HG02763 (cell line): Measurements from ENCODE around the gene REXO4.
"Not testable (repeated sequence)": the region's sequence is repeated elsewhere in the genome, so short reads cannot be mapped to it uniquely, and the experiment has no call there.

ENCODE experiments used
- ATAC-seq: cut with Tn5 transposase; IDR thresholded peaks from one replicate; pipeline ENCODE4 v1.9.1; 2021; ENCODE audit warnings: mild to moderate bottlenecking, moderate library complexity; ENCODE audit not compliant: unreplicated experiment

Gene REXO4

DNA sequence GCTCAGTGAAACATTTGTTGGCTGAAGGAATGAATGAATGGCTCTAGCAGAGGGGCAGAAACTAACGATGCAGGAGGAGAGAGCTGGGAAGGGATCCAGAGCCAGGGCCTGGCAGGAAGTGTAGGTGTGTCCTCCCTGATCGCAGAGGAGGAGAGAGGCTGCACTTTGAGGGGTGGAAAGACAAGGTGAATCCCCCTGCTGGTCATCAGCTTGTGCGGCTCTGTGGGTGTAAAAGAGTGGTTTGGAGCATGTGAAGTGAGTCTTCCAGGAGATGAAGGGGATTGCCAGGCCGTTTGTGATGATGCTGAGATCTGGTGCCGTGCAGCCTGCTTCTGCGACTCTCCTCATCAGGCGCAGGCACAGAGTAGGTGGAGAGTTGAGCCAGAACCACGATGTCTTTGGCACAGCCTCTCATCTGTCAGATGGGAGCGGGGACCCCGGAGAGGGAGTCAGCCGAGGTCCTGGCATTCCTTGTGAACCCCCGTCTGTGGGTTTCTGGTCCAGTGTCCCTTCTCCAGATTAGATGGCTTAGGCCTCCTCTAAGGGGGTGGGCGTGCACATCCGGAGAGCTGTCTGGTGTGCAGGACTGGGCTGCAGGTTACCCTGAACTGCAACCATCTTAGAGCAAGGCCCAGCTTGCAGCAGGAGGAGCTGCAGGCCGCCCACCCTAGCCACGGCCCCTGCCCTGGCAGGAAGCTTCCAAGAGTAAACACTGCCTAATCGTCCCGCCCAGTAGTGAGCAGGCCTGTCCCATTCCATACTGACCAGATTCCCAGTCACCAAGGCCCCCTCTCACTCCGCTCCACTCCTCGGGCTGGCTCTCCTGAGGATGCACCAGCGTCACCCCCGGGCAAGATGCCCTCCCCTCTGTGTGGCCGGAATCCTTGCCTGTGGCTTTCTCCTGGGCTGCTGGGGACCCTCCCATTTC, 4.1 kb upstream of the REXO4 start, which contains the start of gene ADAMTS13:
ADAMTS13 (plus strand) TSS at position 753 of the 928 bp plus-strand sequence; CDS start at position 830, 77 bp downstream.
- no peak for ATAC-seq

GRCh38 chr9:133420392-133420827, 2.6 kb upstream of the REXO4 start:
- no peak for ATAC-seq

DNA sequence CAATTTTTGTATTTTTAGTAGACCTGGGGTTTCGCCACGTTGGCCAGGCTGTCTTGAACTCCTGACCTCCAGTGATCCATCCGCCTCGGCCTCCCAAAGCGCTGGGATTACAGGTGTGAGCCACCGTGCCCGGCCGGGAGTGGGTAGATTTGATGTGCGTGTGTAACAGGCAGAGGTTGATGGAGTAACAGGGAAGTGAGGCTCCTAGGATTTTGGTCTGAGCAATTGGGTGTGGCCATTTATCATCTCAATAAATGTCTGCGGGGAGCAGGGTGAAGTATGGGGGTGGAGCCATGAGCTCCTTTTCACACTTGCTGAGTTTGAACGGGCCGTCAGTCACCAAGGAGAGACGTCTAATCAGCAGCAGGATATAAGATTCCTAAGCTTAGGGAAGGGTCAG, 1.2 kb upstream of the REXO4 start:
- ATAC-seq: no peak

- no peak for ATAC-seq
Observed at GRCh38 chr9:133415170-133415569, 2.6 kb downstream of the REXO4 start.

GRCh38 chr9:133408042-133408441, 9.8 kb downstream of the REXO4 start:
- ATAC-seq: no peak

DNA sequence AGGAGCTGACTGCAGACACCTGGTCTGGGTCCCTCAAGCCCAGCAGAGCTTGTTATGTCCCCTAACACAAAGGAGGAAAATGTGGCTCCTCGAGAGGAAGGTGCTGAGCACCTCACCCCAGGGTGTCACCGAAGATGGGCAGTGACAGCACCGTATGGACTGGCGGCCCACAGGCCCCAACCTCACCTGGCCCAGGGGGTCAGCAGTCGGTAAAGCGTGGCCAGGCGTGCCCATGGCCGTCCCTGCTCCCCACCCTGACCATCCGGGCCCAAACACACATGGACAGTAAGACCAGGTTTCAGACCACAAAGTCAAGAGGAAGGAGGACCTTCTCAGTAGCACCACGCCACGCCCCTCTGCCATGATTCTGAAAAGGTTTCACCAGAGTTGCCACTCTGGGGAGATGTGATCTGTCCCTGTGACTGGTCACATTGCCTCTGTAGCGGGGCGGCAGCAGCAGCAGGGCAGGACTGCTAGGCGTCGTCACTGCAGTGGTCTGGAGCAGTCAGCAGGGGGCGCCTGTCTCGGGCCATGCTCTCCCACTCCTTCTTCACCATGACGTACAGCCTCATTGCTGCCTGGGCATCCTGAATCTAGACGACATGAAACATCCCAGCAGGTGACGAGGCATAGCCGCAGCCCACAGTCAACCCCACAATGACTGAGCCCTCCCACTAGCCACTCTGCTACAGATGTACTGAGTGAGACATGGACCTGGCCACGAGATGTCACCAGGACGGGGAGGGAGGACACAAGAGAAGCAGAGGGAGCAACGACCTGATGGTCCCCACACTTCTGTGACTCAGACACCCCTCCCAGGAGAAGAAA, 11.1 kb downstream of the REXO4 start:
- peak; percentile 50 for ATAC-seq

DNA sequence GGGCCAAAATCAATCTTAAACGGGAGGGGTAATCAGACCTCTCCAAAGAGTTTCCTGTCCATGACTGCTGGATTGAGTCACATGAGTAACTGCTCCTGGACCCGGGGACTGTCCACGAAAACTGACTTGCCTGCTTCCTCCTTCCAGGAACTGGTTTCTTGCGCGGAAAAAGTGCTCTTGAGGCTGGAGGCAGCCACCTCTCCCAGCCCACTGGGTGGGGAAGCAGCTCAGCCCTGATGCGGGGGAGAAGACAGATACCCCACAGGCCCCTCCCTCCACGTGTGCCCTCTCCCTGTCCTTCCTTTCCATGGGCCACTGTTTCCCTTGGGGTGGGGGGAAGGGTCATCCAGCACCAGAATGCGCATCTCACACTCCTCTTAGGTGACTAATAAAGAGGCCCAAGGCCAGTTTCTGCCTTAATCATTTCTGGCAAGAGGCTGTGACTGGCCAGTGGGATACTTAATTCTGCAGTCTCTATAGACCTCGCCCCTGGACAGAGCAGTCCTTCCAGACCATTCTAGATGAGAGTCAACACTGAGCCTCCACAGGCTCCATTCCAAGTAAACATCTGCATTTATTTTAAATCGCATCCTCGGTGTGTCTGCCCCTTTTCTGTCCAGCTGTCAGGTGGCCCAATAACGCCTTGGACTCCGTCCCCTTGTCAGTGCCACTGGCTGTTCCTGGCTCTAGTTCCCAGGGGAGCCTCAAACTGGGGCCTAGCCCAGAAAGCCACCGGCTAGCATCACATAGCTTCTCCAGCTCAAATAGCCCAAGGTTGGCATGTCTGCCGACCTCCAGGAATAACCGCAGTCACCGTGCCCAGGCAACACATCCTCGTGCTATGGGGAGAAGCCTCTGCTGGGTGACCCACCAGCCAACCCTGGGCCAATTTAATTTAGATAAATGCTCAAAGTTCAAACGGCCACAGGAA, 12.0 kb downstream of the REXO4 start:
- ATAC-seq: no peak

DNA sequence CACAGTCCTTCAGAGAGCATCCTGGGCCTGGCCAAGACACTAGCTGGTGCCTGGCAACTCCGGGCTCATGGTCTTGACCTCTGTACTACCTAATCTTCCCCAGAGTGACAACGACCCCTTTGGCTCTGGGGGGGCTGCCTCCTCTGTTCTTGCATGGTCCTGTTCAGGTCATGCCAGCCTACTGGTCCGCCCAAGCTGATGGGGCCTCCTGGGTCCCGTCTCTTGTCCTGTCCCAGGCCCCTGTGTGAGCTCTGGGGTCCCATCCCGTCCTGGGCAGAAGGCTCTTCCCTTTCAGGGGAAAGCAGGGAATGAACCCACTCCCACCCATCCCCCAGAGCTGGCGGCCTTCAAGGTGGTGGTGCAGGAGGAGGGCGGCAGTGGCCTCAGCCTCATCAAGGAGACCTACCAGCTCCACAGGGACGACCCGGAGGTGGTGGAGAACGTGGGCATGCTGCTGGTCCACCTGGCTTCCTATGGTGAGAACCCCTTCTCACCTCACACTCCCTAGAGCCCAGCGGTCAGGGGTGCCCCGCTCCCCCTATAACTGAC, 13.3 kb downstream of the REXO4 start:
- no peak for ATAC-seq

GRCh38 chr9:133403766-133404453, 13.9 kb downstream of the REXO4 start:
- ATAC-seq: no peak

GRCh38 chr9:133402689-133403088, 15.1 kb downstream of the REXO4 start:
- no peak for ATAC-seq

DNA sequence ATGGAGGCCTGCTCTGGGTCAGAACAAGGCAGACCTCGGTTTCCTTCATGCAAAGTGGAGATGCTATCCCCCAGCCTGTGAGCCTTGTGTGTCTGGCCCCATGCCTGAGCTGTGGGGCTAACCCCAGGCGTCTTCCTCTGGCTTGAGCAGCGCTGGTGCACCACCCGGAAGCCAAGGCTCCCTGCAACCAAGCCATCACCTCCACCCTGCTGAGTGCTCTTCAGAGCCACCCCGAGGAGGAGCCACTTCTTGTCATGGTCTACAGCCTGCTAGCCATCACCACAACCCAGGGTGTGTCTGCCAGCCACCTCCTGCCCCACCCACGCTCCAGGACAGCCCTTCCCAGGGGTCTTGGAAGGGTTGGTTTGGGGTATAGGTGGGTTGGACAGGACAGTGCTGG, 16.2 kb downstream of the REXO4 start:
- no peak for ATAC-seq

GRCh38 chr9:133400292-133400691, 17.5 kb downstream of the REXO4 start:
- ATAC-seq: no peak

GRCh38 chr9:133397895-133398294, 19.9 kb downstream of the REXO4 start:
- no peak for ATAC-seq

DNA sequence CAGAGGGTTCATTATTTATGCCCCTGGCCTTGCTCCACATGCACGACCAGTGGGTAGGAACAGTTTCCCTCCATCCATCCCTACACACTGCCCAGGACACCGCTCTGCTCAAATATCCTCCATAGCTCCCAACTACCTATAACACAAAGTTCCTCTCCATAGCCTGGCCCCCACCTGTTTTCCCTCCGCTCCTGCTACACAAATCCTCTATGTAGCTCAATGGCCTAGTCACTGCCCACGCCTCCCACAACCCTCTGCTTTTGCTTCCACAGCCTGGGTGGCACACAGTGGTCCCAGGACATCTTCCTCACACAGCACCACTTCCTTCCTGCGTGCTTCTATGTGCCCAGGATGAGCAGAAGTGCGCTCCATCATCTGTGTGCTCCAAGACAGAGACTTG, 20.4 kb downstream of the REXO4 start:
- ATAC-seq: no peak

- no peak for ATAC-seq
Observed at GRCh38 chr9:133396952-133397351, 20.9 kb downstream of the REXO4 start.

DNA sequence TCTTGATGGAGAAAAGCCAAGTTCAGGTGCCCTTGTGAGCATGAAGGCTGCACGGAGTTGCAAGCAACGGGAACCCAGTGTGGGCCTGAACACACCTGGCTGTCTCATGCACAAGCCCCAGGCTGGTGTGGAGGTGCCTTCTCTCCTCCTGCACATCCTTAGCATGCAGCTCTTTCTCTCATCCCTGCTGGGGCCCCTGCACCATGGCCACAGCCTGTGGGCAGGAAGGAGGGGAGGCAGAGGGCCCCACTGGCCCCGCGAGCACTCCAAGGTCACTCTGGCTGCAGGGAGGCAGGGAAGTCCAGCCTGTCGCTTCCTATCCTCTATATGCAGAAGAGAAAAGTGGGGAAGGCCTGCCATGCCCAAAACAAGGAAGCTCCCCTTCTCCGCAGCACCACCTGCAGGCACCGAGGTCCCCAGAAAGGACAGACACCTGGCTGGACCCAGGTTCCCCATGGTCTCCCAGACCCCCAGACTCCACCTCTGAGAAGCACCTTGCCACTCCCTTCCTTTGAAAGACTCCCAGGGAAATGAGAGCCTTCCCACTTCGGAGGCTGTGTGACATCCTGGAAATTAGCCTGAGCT, 23.0 kb downstream of the REXO4 start:
- no peak for ATAC-seq

DNA sequence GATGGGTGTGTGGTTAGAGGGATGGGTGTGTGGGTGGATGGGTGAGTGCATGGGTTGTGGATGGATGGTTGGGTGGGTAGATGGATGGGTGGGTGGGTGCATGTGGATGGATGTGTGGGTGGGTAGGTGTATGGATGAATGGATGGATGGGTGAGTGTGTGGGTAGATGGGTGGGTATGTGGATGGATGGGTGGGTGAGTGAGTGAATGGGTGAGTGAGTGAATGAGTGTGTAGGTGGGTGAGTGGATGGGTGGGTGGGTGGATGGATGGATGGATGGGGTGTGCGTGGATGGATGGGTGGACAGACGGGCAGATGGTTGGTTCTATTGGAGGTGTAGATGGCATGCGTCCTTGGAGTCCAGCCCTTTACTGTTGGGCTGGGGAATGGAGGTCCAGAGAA, 24.4 kb downstream of the REXO4 start:
- ATAC-seq: no peak

GRCh38 chr9:133392308-133392707, 25.5 kb downstream of the REXO4 start:
- ATAC-seq: not testable (repeated sequence)

GRCh38 chr9:133391449-133391848, 26.4 kb downstream of the REXO4 start:
- ATAC-seq: not testable (repeated sequence)
